K562 (cell line): ENCODE data around the gene TMEFF1. TPM values are rescaled to one million over a fixed set of nuclear protein-coding genes. Genes with fewer than 3 reads are reported as not detected.

Experiments used
- ATAC-seq: fragments of 200-7000 bp; cut with Tn5 transposase; 3 replicates; pipeline ENCODE4 v1.9.1; 2020; ENCODE audit warnings: moderate library complexity
- BruUV-seq: library from RNA; stranded (reverse); fragments of 400-500 nt; replicated peaks from 2 replicates; lab custom pipeline; 2021; lab: Mats Ljungman, UMichigan
- CTCF ChIA-PET: fragments of 300-600 bp; formaldehyde crosslinking; extraction: SDS; loops from one replicate; lab custom pipeline; 2021; ENCODE audit warnings: low intra/inter-chr PET ratio; lab: Yijun Ruan, JAX
- POLR2A ChIA-PET: fragments of 300-600, 350-650 bp; sonication (Branson Sonifier 250); formaldehyde crosslinking; extraction: SDS; loops from one replicate; lab custom pipeline; 2021; ENCODE audit warnings: antibody characterized with exemption, inconsistent platforms; lab: Yijun Ruan, JAX
- DNase-seq, 4 experiments: peaks; one replicate each; pipeline versions ENCODE4 v3.0.0 to v3.0.0-alpha.2; 2011 to 2018; ENCODE audit warnings: low spot score in 3 of 4, mixed read lengths in 3 of 4; ENCODE audit errors: extremely low read depth in 1 of 4
- FAIRE-seq: peaks from 2 replicates; lab custom pipeline; 2011; peaks lifted over from hg19 to GRCh38; lab: Jason Lieb, UNC
- H2AFZ ChIP-seq: 2 replicates; pipeline ENCODE4 v1.6.0; 2011; ENCODE audit warnings: low read depth, low read length, control low read depth, inconsistent platforms
- H3K27ac ChIP-seq: fragments of 200-600 bp; 3 replicates; pipeline ENCODE4 v1.8.0; 2011; ENCODE audit warnings: low read depth, mild to moderate bottlenecking, control low read depth, inconsistent platforms, low read length, moderate library complexity, mixed read lengths; ENCODE audit errors: extremely low read depth
- H3K27me3 ChIP-seq, 2 experiments: fragments of 300-600 bp in 1 of 2; 2 replicates in 1 of 2; 3 replicates in 1 of 2; pipeline versions ENCODE4 v1.6.0 to v1.8.0; 2011; ENCODE audit warnings: inconsistent platforms in 2 of 2, low read length in 2 of 2, mild to moderate bottlenecking in 1 of 2, mixed read lengths in 1 of 2, moderate library complexity in 1 of 2; ENCODE audit not compliant: control insufficient read depth in 2 of 2, insufficient read depth in 2 of 2
- H3K36me3 ChIP-seq: fragments of 300-600 bp; 3 replicates; pipeline ENCODE4 v1.8.0; 2011; ENCODE audit warnings: mild to moderate bottlenecking, low read length, inconsistent platforms; ENCODE audit not compliant: control insufficient read depth, insufficient read depth
- H3K4me1 ChIP-seq, 2 experiments: fragments of 200-600 bp in 1 of 2; replicated peaks in 1 of 2; 2 replicates in 1 of 2; 3 replicates in 1 of 2; pipeline versions ENCODE4 v1.5.1 to v1.8.0; 2011; ENCODE audit warnings: inconsistent platforms in 2 of 2, low read length in 2 of 2, mild to moderate bottlenecking in 1 of 2, mixed read lengths in 1 of 2, moderate library complexity in 1 of 2; ENCODE audit not compliant: control insufficient read depth in 2 of 2, insufficient read depth in 2 of 2
- H3K4me2 ChIP-seq: 2 replicates; pipeline ENCODE4 v1.6.1; 2011; ENCODE audit warnings: low read length, control low read depth, inconsistent platforms, mixed read lengths; ENCODE audit not compliant: insufficient read depth
- H3K4me3 ChIP-seq: fragments of 200-600 bp; sonication (generic), shearing (Covaris generic); 2 replicates; pipeline ENCODE4 v1.5.1; 2016; ENCODE audit warnings: control low read depth, inconsistent platforms
- H3K79me2 ChIP-seq: fragments of 200-600 bp; 3 replicates; pipeline ENCODE4 v1.8.0; 2011; ENCODE audit warnings: low read length, inconsistent platforms; ENCODE audit not compliant: control insufficient read depth, insufficient read depth
- H3K9ac ChIP-seq, 2 experiments: 2 replicates each; pipeline versions ENCODE4 v1.6.0 to v1.6.1; 2011; ENCODE audit warnings: low read depth in 2 of 2, low read length in 2 of 2, control low read depth in 1 of 2, inconsistent platforms in 1 of 2, mild to moderate bottlenecking in 1 of 2, mixed read lengths in 1 of 2; ENCODE audit not compliant: insufficient read depth in 1 of 2
- H3K9me1 ChIP-seq: one replicate; pipeline ENCODE4 v1.6.0; 2011; ENCODE audit warnings: inconsistent platforms, mild to moderate bottlenecking, low read length, moderate library complexity; ENCODE audit not compliant: control insufficient read depth, insufficient read depth
- H3K9me3 ChIP-seq: replicated peaks from 2 replicates; pipeline ENCODE4 v1.5.1; 2011; ENCODE audit warnings: low read depth, low read length, inconsistent platforms; ENCODE audit not compliant: control insufficient read depth, insufficient read depth
- H4K20me1 ChIP-seq: replicated peaks from 2 replicates; pipeline ENCODE4 v1.6.1; 2011; ENCODE audit warnings: low read length, inconsistent platforms, mixed read lengths; ENCODE audit not compliant: control insufficient read depth, insufficient read depth
- CTBP1 ChIP-seq: fragments of 450-650 bp; IDR thresholded peaks from 2 replicates; pipeline ENCODE4 v1.6.1; 2016; ENCODE audit warnings: borderline replicate concordance
- CXXC5 ChIP-seq: fragments of 250-450 bp; sonication (Bioruptor Pico); IDR thresholded peaks from 2 replicates; pipeline ENCODE4 v1.8.0; 2022; ENCODE audit warnings: inconsistent platforms, mild to moderate bottlenecking, moderate library complexity
- FOXK1 ChIP-seq: sonication (generic); formaldehyde crosslinking; IDR thresholded peaks from 2 replicates; pipeline ENCODE4 v1.8.0; 2022; ENCODE audit warnings: missing genetic modification reagents, mild to moderate bottlenecking, borderline replicate concordance
- KAT7 ChIP-seq: sonication (generic); formaldehyde crosslinking; IDR thresholded peaks from 2 replicates; pipeline ENCODE4 v1.8.0; 2022; ENCODE audit warnings: missing genetic modification reagents, mild to moderate bottlenecking, borderline replicate concordance
- PURB ChIP-seq: sonication (generic); formaldehyde crosslinking; IDR thresholded peaks from 2 replicates; pipeline ENCODE4 v1.9.0; 2021; ENCODE audit warnings: low read depth, mild to moderate bottlenecking, missing genetic modification reagents
- TRIM28 ChIP-seq: fragments of 450-650 bp; IDR thresholded peaks from 2 replicates; pipeline ENCODE4 v1.6.1; 2017
- TSC22D4 ChIP-seq: fragments of 450-650 bp; IDR thresholded peaks from 2 replicates; pipeline ENCODE4 v1.6.1; 2016; ENCODE audit warnings: missing genetic modification characterization, missing biosample characterization, control low read depth
- XRCC5 ChIP-seq: fragments of 200-400 bp; formaldehyde crosslinking; IDR thresholded peaks from 2 replicates; pipeline ENCODE4 v1.6.1; 2017; ENCODE audit warnings: low read depth, mild to moderate bottlenecking, low read length
- ZBTB26 ChIP-seq: fragments of 450-650 bp; formaldehyde crosslinking; IDR thresholded peaks from 2 replicates; pipeline ENCODE4 v1.4.0; 2022; ENCODE audit warnings: missing genetic modification characterization
- ZFP91 ChIP-seq: sonication (generic); formaldehyde crosslinking; IDR thresholded peaks from 2 replicates; pipeline ENCODE4 v1.8.0; 2022; ENCODE audit warnings: mild to moderate bottlenecking, missing genetic modification reagents
- ZNF217 ChIP-seq: sonication (generic); formaldehyde crosslinking; IDR thresholded peaks from 2 replicates; pipeline ENCODE4 v1.8.0; 2022; ENCODE audit warnings: mild to moderate bottlenecking, missing genetic modification reagents
- ZNF778 ChIP-seq: fragments of 450-650 bp; formaldehyde crosslinking; IDR thresholded peaks from 2 replicates; pipeline ENCODE4 v1.4.0; 2020; ENCODE audit warnings: mild to moderate bottlenecking, moderate library complexity
- WGBS: fragments of 100-300 bp; shearing (Covaris generic); methylation state at CpG from one replicate; pipeline ENCODE4 v1.1.6; 2016; ENCODE audit warnings: low coverage, mixed read lengths; ENCODE audit not compliant: insufficient coverage; ENCODE audit errors: missing lambda C conversion rate; 5-methylcytosine and 5-hydroxymethylcytosine counted together
- in situ Hi-C: fragments of 300-500 bp; cut with MboI; formaldehyde crosslinking; loops from 4 replicates; pipeline ENCODE4 v1.15.0; 2018; ENCODE audit warnings: inconsistent platforms, mixed read lengths
- intact Hi-C: fragments of 100-400 bp; cut with micrococcal nuclease; formaldehyde crosslinking; loops from 2 replicates; pipeline ENCODE4 v1.14.2; 2022
- polyA plus RNA-seq, 8 experiments: library from polyadenylated mRNA; depleted of rRNA in 4 of 8; stranded (reverse) in 5 of 8; unstranded in 3 of 8; fragments of >200 nt; fragmentation: Nextera tagmentation in 2 of 8; fragmentation: Illumina TruSeq in 1 of 8; extraction: Ambion mirVana in 2 of 8; extraction: Trizol in 1 of 8; gene quantifications; 2 replicates each; pipeline versions ENCODE4 v1.2.1 to v1.2.3, GENCODE V29; 2011 to 2014; ENCODE audit warnings: inconsistent platforms in 1 of 8, missing spikeins in 1 of 8
- total RNA-seq, 7 experiments: library from RNA; depleted of rRNA in 6 of 7; stranded (reverse); fragments of >200 nt in 6 of 7; fragmentation: Illumina TruSeq in 2 of 7; extraction: Trizol in 2 of 7; gene quantifications; 2 replicates each; pipeline versions ENCODE4 v1.2.1 to v1.2.3, GENCODE V29; 2011 to 2021; ENCODE audit warnings: low replicate concordance in 1 of 7
- TF ChIP-seq, protein P1 (sequence below): fragments of 450-650 bp; formaldehyde crosslinking; IDR thresholded peaks from 2 replicates; pipeline ENCODE4 v1.4.0; 2022; ENCODE audit warnings: missing genetic modification characterization
- TF ChIP-seq, protein P2 (sequence below): fragments of 450-650 bp; formaldehyde crosslinking; IDR thresholded peaks from 2 replicates; pipeline ENCODE4 v1.4.0; 2020; ENCODE audit warnings: mild to moderate bottlenecking, mixed read lengths
- TF ChIP-seq, protein P3 (sequence below): IDR thresholded peaks from 2 replicates; pipeline ENCODE4 v1.6.1; 2011; ENCODE audit warnings: borderline replicate concordance, low read depth, mild to moderate bottlenecking, moderate library complexity, low read length; ENCODE audit not compliant: insufficient read depth, poor library complexity, severe bottlenecking

The TMEFF1 gene
- total and polyA plus RNA-seq, 9 of the 15 experiments (the other 6 are each of a cell fraction or from before 2014, with no cell fraction given), result 0.07 to 1.1 (median 0.28) TPM; not detected in 2

DNA sequence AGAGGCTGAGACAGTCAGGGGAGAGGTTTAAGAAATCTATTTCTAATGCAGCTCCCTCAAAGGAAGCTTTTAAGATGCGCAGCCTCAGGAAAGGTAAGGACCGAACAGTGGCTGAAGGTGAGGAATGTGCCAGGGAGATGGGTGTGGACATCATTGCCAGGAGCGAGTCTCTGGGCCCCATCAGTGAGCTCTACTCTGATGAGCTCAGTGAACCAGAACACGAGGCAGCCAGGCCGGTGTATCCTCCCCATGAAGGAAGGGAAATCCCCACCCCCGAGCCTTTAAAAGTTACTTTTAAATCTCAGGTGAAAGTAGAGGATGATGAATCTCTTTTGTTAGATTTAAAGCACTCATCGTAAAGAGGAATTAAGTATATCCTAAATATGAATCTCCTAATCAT, 113.1 kb downstream of the TMEFF1 start:
- FAIRE-seq, result no peak
- Histone ChIP-seq H3K9me3 (no peaks in the 10 kb centered on the region), H3K79me2 (no peaks in the 10 kb centered on the region), H4K20me1 (no peaks in the 10 kb centered on the region), H3K9ac (no peak overlapping the region), H3K4me2 (no peak overlapping the region), H3K4me1 (no peaks in the 10 kb centered on the region), H2AFZ (no peak overlapping the region), H3K36me3 (no peaks in the 10 kb centered on the region), H3K9me1 (no peaks in the 10 kb centered on the region), H3K4me3 (no peak overlapping the region), H3K27me3 (peaks cover 5 to 22% of the 10 kb centered on the region in 2 experiments; a peak in 4 of 5 replicates), H3K27ac (no peak overlapping the region)
- intact Hi-C loops (no loop called here), in situ Hi-C loops (loop anchor here (25.0 kb wide), 2 partner anchors 249 to 549 kb away; no protein-coding TSS in a partner anchor)
- 2% methylated on average over 7 of the region's 7 CpGs for WGBS
- BruUV-seq, result no TSS peak
- TF ChIP-seq PURB (CRISPR knock-in tag) (no peak), KAT7 (no peak), TSC22D4 (tag) (no peak), ZNF778 (CRISPR knock-in tag) (no peak), CXXC5 (no peak), ZFP91 (CRISPR knock-in tag) (no peak), FOXK1 (CRISPR knock-in tag) (no peak), ZBTB26 (CRISPR knock-in tag) (no peak), TRIM28 (no peak), XRCC5 (no peak), ZNF217 (CRISPR knock-in tag) (no peak), CTBP1 (no peak)
- TF ChIP-seq, protein P1, sequence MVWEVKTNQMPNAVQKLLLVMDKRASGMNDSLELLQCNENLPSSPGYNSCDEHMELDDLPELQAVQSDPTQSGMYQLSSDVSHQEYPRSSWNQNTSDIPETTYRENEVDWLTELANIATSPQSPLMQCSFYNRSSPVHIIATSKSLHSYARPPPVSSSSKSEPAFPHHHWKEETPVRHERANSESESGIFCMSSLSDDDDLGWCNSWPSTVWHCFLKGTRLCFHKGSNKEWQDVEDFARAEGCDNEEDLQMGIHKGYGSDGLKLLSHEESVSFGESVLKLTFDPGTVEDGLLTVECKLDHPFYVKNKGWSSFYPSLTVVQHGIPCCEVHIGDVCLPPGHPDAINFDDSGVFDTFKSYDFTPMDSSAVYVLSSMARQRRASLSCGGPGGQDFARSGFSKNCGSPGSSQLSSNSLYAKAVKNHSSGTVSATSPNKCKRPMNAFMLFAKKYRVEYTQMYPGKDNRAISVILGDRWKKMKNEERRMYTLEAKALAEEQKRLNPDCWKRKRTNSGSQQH (CRISPR knock-in tag), result no peak
- TF ChIP-seq, protein P2, sequence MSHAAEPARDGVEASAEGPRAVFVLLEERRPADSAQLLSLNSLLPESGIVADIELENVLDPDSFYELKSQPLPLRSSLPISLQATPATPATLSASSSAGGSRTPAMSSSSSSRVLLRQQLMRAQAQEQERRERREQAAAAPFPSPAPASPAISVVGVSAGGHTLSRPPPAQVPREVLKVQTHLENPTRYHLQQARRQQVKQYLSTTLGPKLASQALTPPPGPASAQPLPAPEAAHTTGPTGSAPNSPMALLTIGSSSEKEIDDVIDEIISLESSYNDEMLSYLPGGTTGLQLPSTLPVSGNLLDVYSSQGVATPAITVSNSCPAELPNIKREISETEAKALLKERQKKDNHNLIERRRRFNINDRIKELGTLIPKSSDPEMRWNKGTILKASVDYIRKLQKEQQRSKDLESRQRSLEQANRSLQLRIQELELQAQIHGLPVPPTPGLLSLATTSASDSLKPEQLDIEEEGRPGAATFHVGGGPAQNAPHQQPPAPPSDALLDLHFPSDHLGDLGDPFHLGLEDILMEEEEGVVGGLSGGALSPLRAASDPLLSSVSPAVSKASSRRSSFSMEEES (CRISPR knock-in tag), result no peak
- TF ChIP-seq, protein P3, sequence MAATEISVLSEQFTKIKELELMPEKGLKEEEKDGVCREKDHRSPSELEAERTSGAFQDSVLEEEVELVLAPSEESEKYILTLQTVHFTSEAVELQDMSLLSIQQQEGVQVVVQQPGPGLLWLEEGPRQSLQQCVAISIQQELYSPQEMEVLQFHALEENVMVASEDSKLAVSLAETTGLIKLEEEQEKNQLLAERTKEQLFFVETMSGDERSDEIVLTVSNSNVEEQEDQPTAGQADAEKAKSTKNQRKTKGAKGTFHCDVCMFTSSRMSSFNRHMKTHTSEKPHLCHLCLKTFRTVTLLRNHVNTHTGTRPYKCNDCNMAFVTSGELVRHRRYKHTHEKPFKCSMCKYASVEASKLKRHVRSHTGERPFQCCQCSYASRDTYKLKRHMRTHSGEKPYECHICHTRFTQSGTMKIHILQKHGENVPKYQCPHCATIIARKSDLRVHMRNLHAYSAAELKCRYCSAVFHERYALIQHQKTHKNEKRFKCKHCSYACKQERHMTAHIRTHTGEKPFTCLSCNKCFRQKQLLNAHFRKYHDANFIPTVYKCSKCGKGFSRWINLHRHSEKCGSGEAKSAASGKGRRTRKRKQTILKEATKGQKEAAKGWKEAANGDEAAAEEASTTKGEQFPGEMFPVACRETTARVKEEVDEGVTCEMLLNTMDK, result no peak
- ATAC-seq, result no peak
- ChIA-PET POLR2A (no interaction called here), CTCF (no interaction called here)
- DNase-seq, result no peak
